ENCODE measurements around the gene THTPA. TPM values are rescaled to one million over a fixed set of nuclear protein-coding genes. Genes with fewer than 3 reads are reported as not detected.
A peak's percentile ranks its signal among the peaks of the same experiment; 100 is the strongest.
"Not testable (repeated sequence)": the region's sequence is repeated elsewhere in the genome, so short reads cannot be mapped to it uniquely, and the experiment has no call there.

THTPA gene
- total RNA-seq, 1 donor from 2014 or later, result 7.7 TPM

GRCh38 chr14:23580152-23580926 is 24.3 kb downstream of the THTPA start:
- no peak for DNase-seq (ENCODE audit: low spot score)
- no peak overlapping the region for H3K9ac ChIP-seq
- H3K4me3 Mint-ChIP-seq, result no peak overlapping the region

GRCh38 chr14:23580948-23581281 is 24.8 kb downstream of the THTPA start:
- TF ChIP-seq EZH2 (IDR thresholded peaks at IDR 0.05) (no peak), EZH2phosphoT487 (IDR thresholded peaks at IDR 0.05) (no peak)
- TF ChIP-seq, protein P1, sequence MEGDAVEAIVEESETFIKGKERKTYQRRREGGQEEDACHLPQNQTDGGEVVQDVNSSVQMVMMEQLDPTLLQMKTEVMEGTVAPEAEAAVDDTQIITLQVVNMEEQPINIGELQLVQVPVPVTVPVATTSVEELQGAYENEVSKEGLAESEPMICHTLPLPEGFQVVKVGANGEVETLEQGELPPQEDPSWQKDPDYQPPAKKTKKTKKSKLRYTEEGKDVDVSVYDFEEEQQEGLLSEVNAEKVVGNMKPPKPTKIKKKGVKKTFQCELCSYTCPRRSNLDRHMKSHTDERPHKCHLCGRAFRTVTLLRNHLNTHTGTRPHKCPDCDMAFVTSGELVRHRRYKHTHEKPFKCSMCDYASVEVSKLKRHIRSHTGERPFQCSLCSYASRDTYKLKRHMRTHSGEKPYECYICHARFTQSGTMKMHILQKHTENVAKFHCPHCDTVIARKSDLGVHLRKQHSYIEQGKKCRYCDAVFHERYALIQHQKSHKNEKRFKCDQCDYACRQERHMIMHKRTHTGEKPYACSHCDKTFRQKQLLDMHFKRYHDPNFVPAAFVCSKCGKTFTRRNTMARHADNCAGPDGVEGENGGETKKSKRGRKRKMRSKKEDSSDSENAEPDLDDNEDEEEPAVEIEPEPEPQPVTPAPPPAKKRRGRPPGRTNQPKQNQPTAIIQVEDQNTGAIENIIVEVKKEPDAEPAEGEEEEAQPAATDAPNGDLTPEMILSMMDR (IDR thresholded peaks at IDR 0.05), result no peak
- Histone ChIP-seq H3K9me3 (ENCODE audit: low read depth) (no peaks in the 10 kb centered on the region), H3F3A (ENCODE audit: low read depth) (peaks cover 15% of the 10 kb centered on the region), H3K27ac (no peak overlapping the region), H3K4me3 (no peak overlapping the region), H3K79me2 (ENCODE audit: low read depth) (no peaks in the 10 kb centered on the region), H3K9ac (no peak overlapping the region), H3K4me1 (peaks cover 16% of the 10 kb centered on the region), H2AFZ (replicated peaks) (no peak overlapping the region), H3K36me3 (no peaks in the 10 kb centered on the region), H4K20me1 (ENCODE audit: low read depth) (peaks cover 6% of the 10 kb centered on the region), H3K27me3 (peaks cover 27% of the 10 kb centered on the region), H3K4me2 (no peak overlapping the region)
- H3K4me1 Mint-ChIP-seq, result peaks cover 26% of the 10 kb centered on the region
- H3K27me3 Mint-ChIP-seq (ENCODE audit: insufficient read depth, low read depth), result peaks cover 10% of the 10 kb centered on the region
- H3K9me3 Mint-ChIP-seq, result no peaks in the 10 kb centered on the region
- H3K27ac Mint-ChIP-seq, result peak overlapping the region; percentile 27
- DNase-seq (ENCODE audit: low spot score), result no peak
- no peak overlapping the region for H3K4me3 Mint-ChIP-seq
- H3K36me3 Mint-ChIP-seq, result no peaks in the 10 kb centered on the region

More at GRCh38 chr14:23580152-23580926, 24.3 kb downstream of the THTPA start:
- H3K36me3 ChIP-seq, result no peaks in the 10 kb centered on the region
- H2AFZ ChIP-seq (replicated peaks), result no peak overlapping the region
- peaks cover 11% of the 10 kb centered on the region for H4K20me1 ChIP-seq (ENCODE audit: low read depth)
- no peak overlapping the region for H3K4me2 ChIP-seq
- no peaks in the 10 kb centered on the region for H3K79me2 ChIP-seq (ENCODE audit: low read depth)
- no peak overlapping the region for H3K27ac ChIP-seq
- no peaks in the 10 kb centered on the region for H3K9me3 Mint-ChIP-seq
- peaks cover under 1% of the 10 kb centered on the region for H3K36me3 Mint-ChIP-seq
- H3K4me3 ChIP-seq, result no peak overlapping the region
- H3K27ac Mint-ChIP-seq, result no peak overlapping the region
- no peaks in the 10 kb centered on the region for H3K9me3 ChIP-seq (ENCODE audit: low read depth)
- H3K4me1 ChIP-seq, result peaks cover 16% of the 10 kb centered on the region
- H3K27me3 Mint-ChIP-seq (ENCODE audit: insufficient read depth, low read depth), result peaks cover 10% of the 10 kb centered on the region
- TF ChIP-seq, protein P1 (IDR thresholded peaks at IDR 0.05), result no peak
- TF ChIP-seq EZH2 (IDR thresholded peaks at IDR 0.05), result no peak
- no peak for TF ChIP-seq EZH2phosphoT487 (IDR thresholded peaks at IDR 0.05)
- H3K4me1 Mint-ChIP-seq, result peaks cover 27% of the 10 kb centered on the region
- H3K27me3 ChIP-seq, result peaks cover 33% of the 10 kb centered on the region
- peaks cover 17% of the 10 kb centered on the region for H3F3A ChIP-seq (ENCODE audit: low read depth)

GRCh38 chr14:23582906-23583760 is 27.1 kb downstream of the THTPA start:
- DNase-seq (ENCODE audit: low spot score), result no peak
- Mint-ChIP-seq H3K4me3 (no peak overlapping the region), H3K4me1 (peaks cover 21% of the 10 kb centered on the region), H3K36me3 (no peaks in the 10 kb centered on the region), H3K27ac (no peak overlapping the region), H3K27me3 (ENCODE audit: insufficient read depth, low read depth) (peaks cover 4% of the 10 kb centered on the region), H3K9me3 (peaks cover 2% of the 10 kb centered on the region)
- H3F3A ChIP-seq (ENCODE audit: low read depth), result peaks cover 4% of the 10 kb centered on the region
- H3K27ac ChIP-seq, result no peak overlapping the region
- no peak overlapping the region for H2AFZ ChIP-seq (replicated peaks)
- no peaks in the 10 kb centered on the region for H4K20me1 ChIP-seq (ENCODE audit: low read depth)
- H3K9ac ChIP-seq, result no peak overlapping the region
- TF ChIP-seq EZH2 (IDR thresholded peaks at IDR 0.05), result no peak
- TF ChIP-seq, protein P1 (IDR thresholded peaks at IDR 0.05), result no peak
- no peak for TF ChIP-seq EZH2phosphoT487 (IDR thresholded peaks at IDR 0.05)
- no peaks in the 10 kb centered on the region for H3K79me2 ChIP-seq (ENCODE audit: low read depth)
- H3K4me2 ChIP-seq, result no peak overlapping the region
- H3K36me3 ChIP-seq, result no peaks in the 10 kb centered on the region
- no peak overlapping the region for H3K4me3 ChIP-seq
- H3K4me1 ChIP-seq, result peaks cover 9% of the 10 kb centered on the region
- peaks cover 5% of the 10 kb centered on the region for H3K27me3 ChIP-seq
- H3K9me3 ChIP-seq (ENCODE audit: low read depth), result no peaks in the 10 kb centered on the region

GRCh38 chr14:23583761-23584526 is 27.9 kb downstream of the THTPA start:
- not testable (repeated sequence) for H3K9me3 Mint-ChIP-seq; H3K9ac ChIP-seq; H3K36me3 Mint-ChIP-seq; H3F3A ChIP-seq (ENCODE audit: low read depth); H3K27me3 ChIP-seq; H3K4me2 ChIP-seq; H3K4me1 ChIP-seq; DNase-seq (ENCODE audit: low spot score); H2AFZ ChIP-seq (replicated peaks); H3K27ac Mint-ChIP-seq; H3K9me3 ChIP-seq (ENCODE audit: low read depth); H3K4me3 ChIP-seq; H3K36me3 ChIP-seq; H4K20me1 ChIP-seq (ENCODE audit: low read depth); H3K79me2 ChIP-seq (ENCODE audit: low read depth); H3K27me3 Mint-ChIP-seq (ENCODE audit: insufficient read depth, low read depth); H3K4me3 Mint-ChIP-seq; H3K27ac ChIP-seq
- peaks cover 15% of the 10 kb centered on the region for H3K4me1 Mint-ChIP-seq

DNA sequence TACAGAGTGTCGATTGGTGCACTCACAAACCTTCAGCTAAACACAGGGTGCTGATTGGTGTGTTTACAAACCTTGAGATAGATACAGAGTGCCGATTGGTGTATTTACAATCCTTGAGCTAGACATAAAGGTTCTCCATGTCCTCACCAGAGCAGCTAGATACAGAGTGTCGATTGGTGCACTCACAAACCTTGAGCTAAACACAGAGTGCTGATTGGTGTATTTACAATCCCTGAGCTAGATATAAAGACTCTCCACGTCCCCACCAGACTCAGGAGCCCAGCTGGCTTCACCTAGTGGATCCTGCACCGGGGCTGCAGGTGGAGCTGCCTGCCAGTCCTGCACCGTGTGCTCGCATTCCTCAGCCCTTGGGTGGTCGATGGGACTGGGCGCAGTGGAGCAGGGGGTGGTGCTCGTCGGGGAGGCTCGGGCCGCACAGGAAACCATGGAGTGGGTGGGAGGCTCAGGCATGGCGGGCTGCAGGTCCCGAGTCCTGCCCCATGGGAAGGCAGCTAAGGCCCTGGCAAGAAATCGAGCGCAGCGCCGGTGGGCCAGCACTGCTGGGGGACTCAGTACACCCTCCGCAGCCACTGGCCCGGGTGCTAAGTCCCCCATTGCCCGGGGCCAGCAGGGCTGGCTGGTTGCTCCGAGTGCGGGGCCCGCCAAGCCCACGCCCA is 28.6 kb downstream of the THTPA start:
- not testable (repeated sequence) for H4K20me1 ChIP-seq (ENCODE audit: low read depth); H3K27me3 Mint-ChIP-seq (ENCODE audit: insufficient read depth, low read depth); H3K9ac ChIP-seq; H3K4me2 ChIP-seq; DNase-seq (ENCODE audit: low spot score); H3K79me2 ChIP-seq (ENCODE audit: low read depth); H3K27ac Mint-ChIP-seq; H3K9me3 ChIP-seq (ENCODE audit: low read depth); H2AFZ ChIP-seq (replicated peaks); H3K4me1 ChIP-seq; H3K36me3 ChIP-seq; H3K4me3 ChIP-seq; H3F3A ChIP-seq (ENCODE audit: low read depth); H3K4me3 Mint-ChIP-seq; H3K9me3 Mint-ChIP-seq; H3K36me3 Mint-ChIP-seq; H3K27me3 ChIP-seq; H3K27ac ChIP-seq
- peaks cover 14% of the 10 kb centered on the region for H3K4me1 Mint-ChIP-seq

All from neural progenitor cell (in vitro differentiated cells).